Testis (tissue), 2 donors: ENCODE measurements around the gene NSUN2.

Experiments used
- CTCF ChIP-seq, 3 experiments: fragments of 450-650 bp in 2 of 3; fragments of 200-600 bp in 1 of 3; sonication (generic) in 1 of 3; IDR thresholded peaks; one replicate each; pipeline ENCODE4 v1.5.1; 2016 to 2019; ENCODE audit warnings: antibody characterized with exemption in 3 of 3, mild to moderate bottlenecking in 2 of 3, moderate library complexity in 1 of 3
- POLR2A ChIP-seq: fragments of 450-650 bp; IDR thresholded peaks from one replicate; pipeline ENCODE4 v1.6.1; 2017; ENCODE audit warnings: antibody characterized with exemption, mild to moderate bottlenecking, moderate library complexity

DNA sequence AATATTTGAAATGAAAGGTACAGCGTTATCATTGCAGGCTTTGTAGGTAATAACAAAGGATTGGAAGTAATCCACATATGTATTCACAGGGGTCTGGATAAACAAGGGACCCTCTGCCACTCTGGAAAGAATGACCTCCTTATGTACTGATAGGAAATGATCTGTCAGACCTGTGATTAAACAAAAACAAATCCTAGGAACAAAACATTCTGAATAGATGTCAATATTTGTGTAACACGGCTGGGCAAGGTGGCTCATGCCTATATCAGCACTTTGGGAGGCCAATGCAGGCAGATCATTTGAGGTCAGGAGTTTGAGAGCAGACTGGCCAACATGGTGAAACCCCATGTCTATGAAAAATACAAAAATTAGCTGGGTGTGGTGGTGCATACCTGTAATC lies 42.3 kb downstream of the NSUN2 start:
- TF ChIP-seq CTCF (IDR thresholded peaks at IDR 0.05): no peak
- no peak for TF ChIP-seq POLR2A
